Measurements from ENCODE around the gene SLC37A4.

- TF ChIP-seq POLR2A (IDR thresholded peaks at IDR 0.05; ENCODE audit: low read depth, low read length), result no peak
- TF ChIP-seq POLR2AphosphoS5 (IDR thresholded peaks at IDR 0.05; ENCODE audit: low read depth, low read length), result no peak
- no peak for TF ChIP-seq TAF1 (IDR thresholded peaks at IDR 0.05; ENCODE audit: borderline replicate concordance, low read depth, low read length)
Observed at GRCh38 chr11:119024430-119025098, 6.1 kb downstream of the SLC37A4 start.

Measured in GM12892 (cell line).